HEK293T (cell line): ENCODE measurements around the gene TDRKH.

Experiments used
- CTCF ChIA-PET: fragments of 350-600 bp; formaldehyde crosslinking; extraction: SDS; loops from one replicate; lab custom pipeline; 2021; ENCODE audit warnings: antibody characterized with exemption, inconsistent platforms; lab: Yijun Ruan, JAX
- POLR2A ChIA-PET: fragments of 350-600 bp; formaldehyde crosslinking; extraction: SDS; loops from one replicate; lab custom pipeline; 2020; ENCODE audit warnings: antibody characterized with exemption, inconsistent platforms; lab: Yijun Ruan, JAX
- DNase-seq: peaks from one replicate; pipeline ENCODE4 v3.0.0; 2012; ENCODE audit warnings: mixed read lengths; ENCODE audit errors: extremely low spot score
- ARNT ChIP-seq: fragments of 450-650 bp; IDR thresholded peaks from 2 replicates; pipeline ENCODE4 v1.6.1; 2017; ENCODE audit warnings: mild to moderate bottlenecking
- BHLHE40 ChIP-seq: fragments of 450-650 bp; IDR thresholded peaks from 2 replicates; pipeline ENCODE4 v1.6.1; 2016; ENCODE audit warnings: mild to moderate bottlenecking, moderate library complexity, borderline replicate concordance
- CTBP1 ChIP-seq: fragments of 450-650 bp; IDR thresholded peaks from 2 replicates; pipeline ENCODE4 v1.6.1; 2016; ENCODE audit warnings: borderline replicate concordance
- ELF4 ChIP-seq: fragments of 450-650 bp; IDR thresholded peaks from 2 replicates; pipeline ENCODE4 v1.6.1; 2017; ENCODE audit warnings: antibody characterized with exemption
- FOXA1 ChIP-seq: fragments of 450-650 bp; IDR thresholded peaks from 2 replicates; pipeline ENCODE4 v1.6.1; 2016; ENCODE audit warnings: mild to moderate bottlenecking
- FOXK2 ChIP-seq: fragments of 450-650 bp; IDR thresholded peaks from 2 replicates; pipeline ENCODE4 v1.6.1; 2016; ENCODE audit warnings: mild to moderate bottlenecking
- FOXM1 ChIP-seq: fragments of 450-650 bp; IDR thresholded peaks from 2 replicates; pipeline ENCODE4 v1.6.1; 2017; ENCODE audit warnings: mild to moderate bottlenecking, borderline replicate concordance
- HDGF ChIP-seq: fragments of 450-650 bp; IDR thresholded peaks from 2 replicates; pipeline ENCODE4 v1.6.1; 2017; ENCODE audit warnings: antibody characterized with exemption, borderline replicate concordance
- L3MBTL2 ChIP-seq: fragments of 450-650 bp; conservative IDR thresholded peaks from 2 replicates; pipeline ENCODE4 v1.6.1; 2016; ENCODE audit warnings: mild to moderate bottlenecking
- LEF1 ChIP-seq: fragments of 450-650 bp; IDR thresholded peaks from 2 replicates; pipeline ENCODE4 v1.6.1; 2017; ENCODE audit warnings: mild to moderate bottlenecking, borderline replicate concordance
- NFRKB ChIP-seq: fragments of 450-650 bp; IDR thresholded peaks from 2 replicates; pipeline ENCODE4 v1.6.1; 2016; ENCODE audit warnings: mild to moderate bottlenecking, moderate library complexity
- SP1 ChIP-seq: fragments of 450-650 bp; IDR thresholded peaks from 2 replicates; pipeline ENCODE4 v1.6.1; 2017
- SUZ12 ChIP-seq: fragments of 450-650 bp; IDR thresholded peaks from 2 replicates; pipeline ENCODE4 v1.6.1; 2016; ENCODE audit warnings: mild to moderate bottlenecking
- TARDBP ChIP-seq: fragments of 450-650 bp; IDR thresholded peaks from 2 replicates; pipeline ENCODE4 v1.6.1; 2016
- ZNF384 ChIP-seq: fragments of 450-650 bp; IDR thresholded peaks from 2 replicates; pipeline ENCODE4 v1.6.1; 2016
- TF ChIP-seq, protein P1 (sequence below): fragments of 450-650 bp; IDR thresholded peaks from 2 replicates; pipeline ENCODE4 v1.6.1; 2016

Gene TDRKH

DNA sequence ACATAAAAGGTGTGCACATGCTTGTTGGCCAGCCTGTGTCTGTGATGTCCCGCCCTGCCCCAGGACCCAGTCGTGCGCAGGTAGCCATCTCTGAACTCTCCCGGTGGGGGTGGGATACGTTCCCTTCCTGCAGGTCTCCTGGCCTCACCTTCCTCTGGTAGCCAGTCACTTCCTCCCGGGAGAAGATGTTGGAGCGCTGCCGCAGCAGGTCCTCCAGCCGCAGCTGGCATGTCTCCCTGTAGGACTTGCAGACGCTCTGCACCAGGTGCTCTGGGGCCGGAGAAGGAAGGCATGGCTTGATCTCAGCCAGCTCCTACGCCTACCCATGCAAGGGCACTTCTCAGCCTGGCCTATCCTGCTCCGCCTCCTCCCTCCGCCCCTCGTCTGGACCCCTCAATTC lies 24.1 kb upstream of the TDRKH start:
- TF ChIP-seq TARDBP (no peak), LEF1 (no peak), ELF4 (no peak), FOXM1 (no peak), ARNT (no peak), HDGF (no peak), L3MBTL2 (no peak), FOXK2 (no peak), NFRKB (no peak), CTBP1 (no peak), SUZ12 (no peak), FOXA1 (no peak), BHLHE40 (no peak), ZNF384 (no peak)
- TF ChIP-seq, protein P1, sequence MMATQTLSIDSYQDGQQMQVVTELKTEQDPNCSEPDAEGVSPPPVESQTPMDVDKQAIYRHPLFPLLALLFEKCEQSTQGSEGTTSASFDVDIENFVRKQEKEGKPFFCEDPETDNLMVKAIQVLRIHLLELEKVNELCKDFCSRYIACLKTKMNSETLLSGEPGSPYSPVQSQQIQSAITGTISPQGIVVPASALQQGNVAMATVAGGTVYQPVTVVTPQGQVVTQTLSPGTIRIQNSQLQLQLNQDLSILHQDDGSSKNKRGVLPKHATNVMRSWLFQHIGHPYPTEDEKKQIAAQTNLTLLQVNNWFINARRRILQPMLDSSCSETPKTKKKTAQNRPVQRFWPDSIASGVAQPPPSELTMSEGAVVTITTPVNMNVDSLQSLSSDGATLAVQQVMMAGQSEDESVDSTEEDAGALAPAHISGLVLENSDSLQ: no peak
- DNase-seq: no peak
- CTCF ChIA-PET: no interaction called here
- POLR2A ChIA-PET: no interaction called here

DNA sequence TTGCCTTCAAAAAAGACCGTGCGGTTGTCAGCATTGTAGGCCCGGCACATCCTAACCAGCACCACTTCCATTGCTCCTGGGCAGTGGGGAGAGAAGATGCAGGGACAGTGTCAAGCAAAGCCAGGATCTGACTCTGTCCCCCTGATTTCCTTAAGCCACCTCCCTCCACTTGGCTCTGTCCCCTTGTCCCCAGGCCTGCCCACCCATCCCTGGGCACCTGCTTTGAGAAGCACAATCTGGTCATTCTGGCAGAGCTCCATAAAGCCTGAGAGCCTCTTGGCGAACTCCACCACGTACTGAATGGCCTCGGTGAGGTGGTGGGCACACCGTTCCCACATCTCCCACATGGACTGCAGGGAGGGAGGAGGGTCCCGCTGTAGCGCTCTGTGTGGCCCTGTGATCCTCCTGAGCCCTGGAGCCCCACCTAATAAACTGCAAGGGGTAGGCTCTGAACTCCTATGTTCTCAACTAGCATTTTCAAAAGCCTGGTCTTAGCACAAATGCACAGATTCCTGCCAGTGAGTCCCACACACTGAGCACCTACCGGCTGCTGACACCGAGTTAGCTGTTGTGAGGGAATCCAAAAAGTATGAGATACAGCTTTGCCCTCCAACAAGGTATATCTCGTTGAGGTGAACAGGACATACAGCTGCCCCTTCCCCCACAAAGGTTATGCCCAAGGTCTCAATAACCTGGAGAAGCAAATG lies 23.1 kb upstream of the TDRKH start:
- POLR2A ChIA-PET: no interaction called here
- no peak for TF ChIP-seq BHLHE40
- TF ChIP-seq FOXK2: no peak
- TF ChIP-seq FOXA1: no peak
- TF ChIP-seq HDGF: no peak
- TF ChIP-seq ELF4: no peak
- TF ChIP-seq L3MBTL2: no peak
- TF ChIP-seq ZNF384: no peak
- TF ChIP-seq LEF1: no peak
- CTCF ChIA-PET: interaction anchor here (0.6 kb wide), 1 partner anchor 10 kb away, joined by 4 read pairs; no protein-coding TSS in a partner anchor
- DNase-seq: no peak

DNA sequence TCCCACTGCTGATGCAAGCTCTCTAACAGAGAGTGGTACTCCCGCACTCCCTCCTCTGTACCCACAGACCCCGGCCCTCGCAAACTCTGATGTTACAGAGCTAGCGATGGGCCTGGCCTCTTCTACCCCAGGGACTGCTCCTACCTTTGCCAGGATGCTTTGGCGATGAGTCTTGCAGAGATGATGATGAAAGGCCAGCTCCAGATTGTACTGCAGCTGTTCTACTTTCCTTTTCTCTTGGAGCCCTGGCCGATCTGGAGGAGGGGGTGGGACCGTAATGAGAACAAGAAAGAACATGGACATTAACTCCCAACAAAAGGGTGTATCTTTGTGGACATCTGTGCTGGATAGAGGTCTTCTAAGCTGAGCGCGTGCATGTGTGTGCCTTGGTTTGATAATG lies 20.9 kb upstream of the TDRKH start:
- ChIA-PET POLR2A (interaction anchor here (0.6 to 1.5 kb wide), 4 partner anchors 9 to 426 kb away, joined by 3 to 4 read pairs (median 3); no protein-coding TSS in a partner anchor), CTCF (interaction anchor here (0.6 to 1.2 kb wide), 3 partner anchors 9 to 25 kb away, joined by 3 to 4 read pairs (median 3); no protein-coding TSS in a partner anchor)
- TF ChIP-seq FOXK2: no peak
- TF ChIP-seq ZNF384: no peak
- TF ChIP-seq NFRKB: no peak
- TF ChIP-seq FOXM1: no peak
- no peak for TF ChIP-seq ARNT
- no peak for TF ChIP-seq BHLHE40
- no peak for TF ChIP-seq SP1
- no peak for DNase-seq

DNA sequence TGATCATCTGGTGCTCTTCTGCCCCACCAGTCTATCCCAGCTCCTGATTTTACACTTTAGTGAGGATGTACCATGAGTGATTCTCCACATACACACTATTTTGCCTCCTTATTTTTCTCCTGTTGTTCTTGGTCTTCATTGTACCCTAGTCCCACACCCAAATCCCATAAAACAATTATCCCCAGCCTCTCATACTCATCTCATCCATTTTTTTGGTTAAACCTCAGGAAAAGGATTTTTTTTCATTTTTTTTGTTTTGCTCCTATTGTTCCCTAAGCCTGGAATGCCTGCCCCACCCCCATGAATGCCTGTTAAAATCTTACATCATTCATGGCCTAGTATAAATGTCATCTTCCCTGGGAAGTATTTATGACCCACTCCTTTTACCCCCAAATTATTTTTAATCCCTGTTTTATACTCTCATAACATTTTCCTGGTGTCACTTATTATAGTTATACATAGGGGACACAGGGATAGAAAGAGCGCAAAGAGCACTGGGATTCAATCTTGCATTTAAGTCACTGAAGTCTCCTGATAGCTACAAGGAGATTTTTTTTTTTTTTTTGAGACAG lies 19.8 kb upstream of the TDRKH start:
- POLR2A ChIA-PET: no interaction called here

DNA sequence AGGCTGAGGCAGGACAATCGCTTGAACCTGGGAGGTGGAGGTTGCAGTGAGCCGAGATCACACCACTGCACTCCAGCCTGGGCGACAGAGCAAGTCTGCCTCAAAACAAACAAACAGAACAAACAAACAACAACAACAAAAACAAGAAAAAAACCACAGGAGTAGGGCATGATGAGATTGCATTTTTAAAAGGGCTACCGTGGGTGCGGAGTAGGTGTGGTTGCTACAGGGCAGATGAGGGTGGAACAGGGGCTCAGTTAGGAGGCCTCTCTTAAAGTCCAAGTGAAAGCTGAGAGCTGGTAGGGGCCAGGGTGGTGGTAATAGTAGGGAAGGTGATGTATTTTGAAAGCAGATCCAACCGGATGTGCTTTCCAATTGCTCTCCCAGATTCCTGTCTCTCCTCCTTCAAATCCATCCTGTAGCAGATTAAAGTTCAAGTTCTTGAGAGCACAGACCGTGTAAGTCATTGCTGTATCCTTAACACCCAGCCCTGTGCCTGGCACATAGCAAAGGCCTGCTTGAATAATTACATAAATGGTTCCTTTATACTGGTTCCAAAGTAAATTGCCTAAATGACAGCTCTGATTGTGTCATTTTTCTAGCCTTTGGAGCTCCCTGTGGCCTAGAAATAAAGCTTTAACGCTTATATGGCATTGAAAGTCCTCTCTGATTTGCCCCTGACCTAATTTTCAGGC lies 19.1 kb upstream of the TDRKH start:
- ChIA-PET POLR2A (no interaction called here), CTCF (interaction anchor here (0.6 kb wide), 1 partner anchor 140 kb away, joined by 3 read pairs; no protein-coding TSS in a partner anchor)
- DNase-seq: no peak
- no peak for TF ChIP-seq CTBP1
- no peak for TF ChIP-seq L3MBTL2
- no peak for TF ChIP-seq FOXK2

More for the DNA sequence above, 19.8 kb upstream of the TDRKH start:
- TF ChIP-seq TARDBP (no peak), ZNF384 (peak; percentile 83), CTBP1 (peak; percentile 66; the same call in 1 of the 2 replicates)
- TF ChIP-seq, protein P1: peak; percentile 86
- CTCF ChIA-PET: interaction anchor here (0.6 kb wide), 1 partner anchor 139 kb away, joined by 3 read pairs; no protein-coding TSS in a partner anchor
- DNase-seq: no peak

DNA sequence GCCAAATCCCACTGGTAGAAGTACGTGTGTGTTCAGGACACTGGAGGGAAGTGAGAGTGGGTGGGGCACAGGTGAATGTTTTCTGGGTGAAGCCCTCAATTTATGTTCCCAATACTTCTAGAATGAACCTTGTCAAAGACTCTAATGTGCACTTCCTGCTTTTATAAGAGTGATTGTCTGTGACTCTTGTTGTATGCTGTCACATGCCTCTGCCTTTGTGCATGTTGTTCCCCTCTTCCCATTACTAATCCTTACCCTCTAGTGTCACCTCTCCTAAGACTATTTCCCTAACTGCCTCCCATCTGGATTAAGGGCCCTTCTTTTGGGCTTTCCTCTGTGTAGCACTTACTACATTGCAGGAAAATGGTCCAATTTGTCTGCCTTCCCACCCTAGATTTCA lies 17.5 kb upstream of the TDRKH start:
- TF ChIP-seq NFRKB: no peak
- TF ChIP-seq FOXK2: no peak
- no peak for TF ChIP-seq TARDBP
- no peak for TF ChIP-seq BHLHE40
- no peak for TF ChIP-seq CTBP1
- no peak for TF ChIP-seq ZNF384
- no peak for TF ChIP-seq ELF4
- no peak for TF ChIP-seq SUZ12
- TF ChIP-seq, protein P1: no peak
- no peak for TF ChIP-seq LEF1
- no peak for TF ChIP-seq FOXA1
- no peak for TF ChIP-seq SP1
- no peak for TF ChIP-seq HDGF
- no peak for TF ChIP-seq ARNT
- no peak for TF ChIP-seq FOXM1
- no peak for TF ChIP-seq L3MBTL2
- no peak for DNase-seq
- POLR2A ChIA-PET: no interaction called here
- CTCF ChIA-PET: no interaction called here
